Heart left ventricle (tissue), 13 donors: Measurements from ENCODE around the gene RFX7.

Experiments used
- POLR2A ChIP-seq, 2 donors: fragments of 450-650 bp; IDR thresholded peaks; one replicate each; pipeline ENCODE4 v1.6.1; 2017; ENCODE audit warnings: antibody characterized with exemption in 2 of 2, mild to moderate bottlenecking in 2 of 2, moderate library complexity in 2 of 2
- TF ChIP-seq, protein P1 (sequence below), 12 donors: fragments of 200-600 bp; sonication (generic) in 4 of 12; IDR thresholded peaks; one replicate each; pipeline versions ENCODE4 v1.5.0 to v1.8.0; 2018 to 2022; ENCODE audit warnings: antibody characterized with exemption in 12 of 12, mild to moderate bottlenecking in 5 of 12
- donor health status: ischemic (EF 13 %, LVEDD 7.1; RV severe dilation, severe dysfunction).
- donor health status: DM: no; HTN: yes; CAD: no.
- donor health status: DM: no; HTN: no; CAD: no.
- donor health status: ischemic (EF 25% LVEDD 6.9; RV normal size, moderate dysfunction).
- donor health status: ischemic (EF 25% LVEDD 5.7; RV mildly dilated, moderate dysfunction).
- donor health status: ischemic (EF 35%, LVEDD 5.7; RV mildly dilated, moderate dysfunction).
- donor health status: nonischemic (EF 11% LVEDD 7.7; RV severe dilation, severe dysfunction).
- donor health status: DM: yes; HTN: yes; CAD: no.
- donor health status: PGD.
- donor health status: ischemic (EF 29% LVEDD 5.4; RV normal size, mild dysfunction).
- donor health status: nonischemic (EF 23%, LVEDD 6.1; RV moderate dilation, normal function).

DNA sequence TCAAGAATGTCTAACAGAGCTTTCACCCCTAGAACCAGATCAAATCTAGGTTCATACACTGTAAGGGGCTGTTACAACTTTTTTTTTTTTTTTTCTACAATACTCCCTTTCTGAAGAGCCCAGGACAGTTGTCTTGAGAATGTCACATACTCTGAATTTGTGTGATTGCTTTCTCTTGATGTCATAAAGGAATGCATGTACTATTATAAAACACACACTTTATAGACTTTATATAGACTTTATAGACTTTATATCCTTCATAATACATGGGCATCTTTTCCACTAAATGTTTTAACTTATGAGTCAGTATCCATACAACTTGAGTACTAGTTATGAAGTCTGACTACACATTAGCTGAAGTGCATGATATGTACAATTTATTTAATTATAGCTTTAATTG, 26.3 kb downstream of the RFX7 start:
- TF ChIP-seq, protein P1, sequence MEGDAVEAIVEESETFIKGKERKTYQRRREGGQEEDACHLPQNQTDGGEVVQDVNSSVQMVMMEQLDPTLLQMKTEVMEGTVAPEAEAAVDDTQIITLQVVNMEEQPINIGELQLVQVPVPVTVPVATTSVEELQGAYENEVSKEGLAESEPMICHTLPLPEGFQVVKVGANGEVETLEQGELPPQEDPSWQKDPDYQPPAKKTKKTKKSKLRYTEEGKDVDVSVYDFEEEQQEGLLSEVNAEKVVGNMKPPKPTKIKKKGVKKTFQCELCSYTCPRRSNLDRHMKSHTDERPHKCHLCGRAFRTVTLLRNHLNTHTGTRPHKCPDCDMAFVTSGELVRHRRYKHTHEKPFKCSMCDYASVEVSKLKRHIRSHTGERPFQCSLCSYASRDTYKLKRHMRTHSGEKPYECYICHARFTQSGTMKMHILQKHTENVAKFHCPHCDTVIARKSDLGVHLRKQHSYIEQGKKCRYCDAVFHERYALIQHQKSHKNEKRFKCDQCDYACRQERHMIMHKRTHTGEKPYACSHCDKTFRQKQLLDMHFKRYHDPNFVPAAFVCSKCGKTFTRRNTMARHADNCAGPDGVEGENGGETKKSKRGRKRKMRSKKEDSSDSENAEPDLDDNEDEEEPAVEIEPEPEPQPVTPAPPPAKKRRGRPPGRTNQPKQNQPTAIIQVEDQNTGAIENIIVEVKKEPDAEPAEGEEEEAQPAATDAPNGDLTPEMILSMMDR (IDR thresholded peaks at IDR 0.05), result no peak
- TF ChIP-seq POLR2A (IDR thresholded peaks at IDR 0.05), result no peak
